Astrocyte of the cerebellum (primary cell): ENCODE data around the gene MYMK.

Experiments
- DNase-seq: peaks from one replicate; pipeline ENCODE4 v3.0.0-alpha.2; 2011; ENCODE audit warnings: low read depth
- H3K4me3 ChIP-seq: 2 replicates; pipeline ENCODE4 v1.5.1; 2011; ENCODE audit warnings: mild to moderate bottlenecking, low read depth, low read length, moderate library complexity
- in situ Hi-C: cut with HindIII; loops from 2 replicates; pipeline ENCODE4 v1.10.0; 2017; ENCODE audit warnings: low sequenced_read_pairs
- TF ChIP-seq, protein P1 (sequence below): IDR thresholded peaks from 2 replicates; pipeline ENCODE4 v1.5.1; 2012; ENCODE audit warnings: low read length, low read depth, moderate library complexity, mild to moderate bottlenecking; ENCODE audit errors: missing control alignments

Gene MYMK

DNA sequence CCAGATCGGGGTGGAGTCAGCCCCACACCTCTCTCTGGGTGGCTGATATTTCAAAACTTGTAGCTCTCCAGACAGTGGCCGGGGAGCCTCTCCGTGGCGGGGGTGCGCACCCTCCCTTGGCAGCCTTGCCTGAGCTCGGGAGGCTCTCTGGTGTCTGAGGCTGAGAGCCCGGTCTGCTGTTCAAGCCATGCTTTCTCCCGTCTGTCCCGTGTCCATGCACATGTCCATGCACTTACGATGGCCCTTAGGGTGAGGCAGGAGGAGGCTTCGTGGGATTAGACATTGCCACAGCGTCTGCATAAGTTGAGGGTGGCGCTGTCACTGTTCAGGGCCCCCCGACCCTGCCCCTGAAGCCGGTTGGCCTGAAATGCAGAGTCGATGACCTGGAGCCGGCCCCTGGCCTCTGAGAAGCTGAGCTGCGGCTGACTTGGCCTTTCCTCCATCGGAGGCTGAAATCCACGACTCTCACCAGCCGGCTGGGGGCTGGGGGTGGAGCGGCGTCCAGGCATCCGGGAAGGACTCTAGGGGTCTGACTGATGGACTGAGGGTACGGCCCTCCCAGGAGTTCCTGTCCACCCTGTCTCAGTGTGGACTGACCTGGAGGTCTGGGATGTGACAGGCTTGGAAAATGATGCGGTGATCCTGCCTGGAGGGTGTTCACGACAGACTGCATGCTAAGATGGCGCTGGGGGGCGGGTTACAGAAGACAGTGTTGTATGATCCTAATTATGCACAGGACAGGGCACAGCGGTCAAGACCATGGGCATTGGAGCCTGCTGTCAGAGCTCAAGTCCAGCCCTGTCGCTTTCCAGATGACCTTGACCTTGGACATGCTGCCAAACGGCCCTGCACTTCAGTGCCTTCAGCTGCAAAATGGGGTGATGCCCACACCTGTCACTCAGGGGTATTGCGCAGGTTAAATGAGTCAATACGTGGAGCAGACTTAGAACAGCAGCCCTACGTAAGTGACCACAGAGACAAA, 27.6 kb downstream of the MYMK start:
- in situ Hi-C loops = no loop called here
- H3K4me3 ChIP-seq = no peak overlapping the region
- TF ChIP-seq, protein P1, sequence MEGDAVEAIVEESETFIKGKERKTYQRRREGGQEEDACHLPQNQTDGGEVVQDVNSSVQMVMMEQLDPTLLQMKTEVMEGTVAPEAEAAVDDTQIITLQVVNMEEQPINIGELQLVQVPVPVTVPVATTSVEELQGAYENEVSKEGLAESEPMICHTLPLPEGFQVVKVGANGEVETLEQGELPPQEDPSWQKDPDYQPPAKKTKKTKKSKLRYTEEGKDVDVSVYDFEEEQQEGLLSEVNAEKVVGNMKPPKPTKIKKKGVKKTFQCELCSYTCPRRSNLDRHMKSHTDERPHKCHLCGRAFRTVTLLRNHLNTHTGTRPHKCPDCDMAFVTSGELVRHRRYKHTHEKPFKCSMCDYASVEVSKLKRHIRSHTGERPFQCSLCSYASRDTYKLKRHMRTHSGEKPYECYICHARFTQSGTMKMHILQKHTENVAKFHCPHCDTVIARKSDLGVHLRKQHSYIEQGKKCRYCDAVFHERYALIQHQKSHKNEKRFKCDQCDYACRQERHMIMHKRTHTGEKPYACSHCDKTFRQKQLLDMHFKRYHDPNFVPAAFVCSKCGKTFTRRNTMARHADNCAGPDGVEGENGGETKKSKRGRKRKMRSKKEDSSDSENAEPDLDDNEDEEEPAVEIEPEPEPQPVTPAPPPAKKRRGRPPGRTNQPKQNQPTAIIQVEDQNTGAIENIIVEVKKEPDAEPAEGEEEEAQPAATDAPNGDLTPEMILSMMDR = no peak
- no peak for DNase-seq

DNA sequence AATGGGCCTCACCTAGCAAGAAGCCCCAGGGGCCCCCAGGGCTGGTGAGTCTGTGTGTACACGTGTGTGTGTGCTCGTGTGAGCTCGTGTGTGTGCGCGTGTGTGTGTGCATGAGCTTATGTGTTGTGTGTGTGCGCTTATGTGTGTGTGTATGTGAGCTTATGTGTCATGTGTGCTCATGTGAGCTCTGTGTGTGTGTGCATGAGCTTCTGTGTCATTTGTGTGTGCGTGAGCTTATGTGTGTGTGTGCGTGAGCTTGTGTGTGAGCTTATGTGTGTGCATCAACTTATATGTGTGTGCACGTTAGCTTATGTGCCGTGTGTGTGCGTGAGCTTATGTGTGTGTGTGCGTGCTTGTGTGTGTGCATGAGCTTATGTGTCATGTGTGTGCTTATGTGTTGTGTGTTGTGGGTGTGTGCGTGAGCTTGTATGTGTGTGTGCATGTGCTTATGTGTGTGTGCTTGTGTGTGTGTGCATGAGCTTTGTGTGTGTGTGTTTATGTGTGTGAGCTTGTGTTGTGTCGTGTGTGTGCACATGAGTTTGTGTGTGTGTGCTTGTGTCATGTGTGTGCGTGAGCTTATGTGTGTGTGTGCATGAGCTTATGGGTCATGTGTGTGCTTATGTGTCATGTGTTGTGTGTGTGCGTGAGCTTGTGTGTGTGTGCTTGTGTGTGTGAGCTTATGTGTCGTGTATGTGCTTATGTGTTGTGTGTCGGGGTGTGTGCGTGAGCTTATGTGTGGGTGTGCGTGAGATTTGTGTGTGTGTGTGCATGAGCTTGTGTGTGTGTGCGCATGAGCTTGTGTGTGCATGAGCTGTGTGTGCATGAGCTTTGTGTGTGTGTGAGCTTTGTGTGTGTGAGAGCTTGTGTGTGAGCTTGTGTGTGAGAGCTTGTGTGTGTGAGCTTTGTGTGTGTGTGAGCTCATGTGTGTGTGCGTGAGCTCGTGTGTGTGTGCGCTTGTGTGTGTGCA, 29.1 kb downstream of the MYMK start:
- H3K4me3 ChIP-seq = no peak overlapping the region
- in situ Hi-C loops = no loop called here
- TF ChIP-seq, protein P1 = no peak
- no peak for DNase-seq

DNA sequence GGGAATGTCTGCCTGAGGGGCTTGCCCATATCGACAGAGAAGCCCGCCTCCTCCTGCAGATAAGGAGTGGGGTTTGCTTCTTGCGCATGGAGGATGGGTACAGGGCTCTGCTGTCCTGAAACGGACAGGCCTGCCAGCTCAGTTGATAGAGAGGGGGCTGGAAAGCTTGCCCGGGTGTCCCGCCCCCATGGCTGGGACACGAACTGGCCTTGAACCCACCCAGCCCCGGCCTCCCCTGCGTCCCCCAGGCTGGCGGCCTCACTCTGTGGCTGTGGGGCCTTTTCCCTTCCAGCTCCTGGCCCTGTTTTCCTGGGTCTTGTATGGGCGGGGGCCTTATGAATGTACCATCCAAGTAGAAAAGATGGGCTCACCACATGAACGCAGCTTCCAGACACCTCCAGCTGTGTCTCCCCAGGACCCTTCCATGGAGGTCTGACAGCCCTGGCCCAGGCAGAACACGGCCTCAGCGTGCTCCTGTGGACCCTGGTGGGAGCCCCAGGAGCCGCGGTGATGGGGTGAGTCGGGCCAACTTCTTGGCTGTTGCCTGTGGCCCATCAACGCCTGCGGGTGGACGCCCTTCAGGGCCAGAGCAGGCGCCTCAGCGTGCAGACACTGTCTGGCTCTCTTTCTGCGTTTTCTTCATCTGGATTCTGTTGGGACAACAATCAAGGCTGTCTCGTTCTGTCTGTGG, 30.0 kb downstream of the MYMK start:
- TF ChIP-seq, protein P1 = no peak
- in situ Hi-C loops = no loop called here
- DNase-seq = no peak
- H3K4me3 ChIP-seq = no peak overlapping the region

DNA sequence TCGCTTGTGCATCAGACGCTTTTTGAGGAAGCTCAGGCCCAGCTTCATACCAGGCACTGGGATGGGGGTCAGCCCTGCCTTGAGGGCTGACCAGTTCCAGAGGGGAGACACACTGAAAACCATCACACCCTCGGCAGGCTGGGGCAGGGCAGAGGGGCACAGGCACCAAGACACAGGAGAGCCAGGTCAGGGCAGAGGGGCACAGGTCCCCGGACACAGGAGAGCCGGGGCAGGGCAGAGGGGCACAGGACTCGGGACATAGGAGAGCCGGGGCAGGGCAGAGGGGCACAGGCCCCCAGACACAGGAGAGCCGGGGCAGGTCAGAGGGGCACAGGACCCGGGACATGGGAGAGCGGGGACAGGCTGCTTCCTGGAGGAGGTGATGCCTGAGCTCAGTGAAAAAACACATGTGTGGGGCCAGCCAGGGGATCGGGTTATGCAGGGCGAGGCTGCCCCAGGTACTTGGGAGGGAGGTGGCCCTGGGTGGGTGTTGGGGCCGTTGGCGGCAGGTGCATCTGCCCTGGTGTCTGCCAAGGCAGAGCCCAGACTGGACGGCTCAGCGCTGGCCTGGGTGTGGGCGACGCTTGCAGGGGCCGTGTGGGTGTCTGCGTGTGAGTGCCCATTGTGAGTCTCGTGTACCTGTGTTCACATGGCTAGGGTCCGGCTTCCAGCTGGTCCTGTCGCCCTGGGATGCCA, 30.8 kb downstream of the MYMK start:
- H3K4me3 ChIP-seq = no peak overlapping the region
- DNase-seq = no peak
- TF ChIP-seq, protein P1 = no peak
- in situ Hi-C loops = no loop called here

DNA sequence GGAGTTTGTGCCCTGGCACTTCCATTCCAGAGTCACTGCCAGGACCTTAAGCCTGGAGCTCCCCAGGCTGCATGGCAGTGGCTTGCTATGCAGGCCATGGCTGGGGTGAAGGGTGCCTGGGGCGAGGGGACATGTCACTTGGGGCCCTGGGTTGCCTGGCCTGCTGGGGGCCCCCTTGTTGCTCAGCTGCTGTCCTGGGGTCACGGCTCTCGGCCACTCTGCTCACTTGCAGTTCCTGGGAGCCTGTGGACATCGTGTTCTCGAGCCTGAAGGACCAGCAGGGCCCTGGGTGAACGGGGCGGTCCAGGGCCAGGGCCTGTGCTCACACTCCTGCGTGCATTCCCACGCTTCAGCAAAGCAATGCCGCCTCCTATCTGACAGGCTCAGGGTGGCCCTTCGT, 31.3 kb downstream of the MYMK start:
- in situ Hi-C loops = no loop called here
- H3K4me3 ChIP-seq = no peak overlapping the region
- TF ChIP-seq, protein P1 = no peak
- no peak for DNase-seq
